DMS53 (cell line): ENCODE data around the gene HAAO.
"Not testable (repeated sequence)": the region's sequence is repeated elsewhere in the genome, so short reads cannot be mapped to it uniquely, and the experiment has no call there.

Experiments
- DNase-seq: peaks from one replicate; lab custom pipeline; 2025; lab: John Stamatoyannopoulos, UW

HAAO gene

DNA sequence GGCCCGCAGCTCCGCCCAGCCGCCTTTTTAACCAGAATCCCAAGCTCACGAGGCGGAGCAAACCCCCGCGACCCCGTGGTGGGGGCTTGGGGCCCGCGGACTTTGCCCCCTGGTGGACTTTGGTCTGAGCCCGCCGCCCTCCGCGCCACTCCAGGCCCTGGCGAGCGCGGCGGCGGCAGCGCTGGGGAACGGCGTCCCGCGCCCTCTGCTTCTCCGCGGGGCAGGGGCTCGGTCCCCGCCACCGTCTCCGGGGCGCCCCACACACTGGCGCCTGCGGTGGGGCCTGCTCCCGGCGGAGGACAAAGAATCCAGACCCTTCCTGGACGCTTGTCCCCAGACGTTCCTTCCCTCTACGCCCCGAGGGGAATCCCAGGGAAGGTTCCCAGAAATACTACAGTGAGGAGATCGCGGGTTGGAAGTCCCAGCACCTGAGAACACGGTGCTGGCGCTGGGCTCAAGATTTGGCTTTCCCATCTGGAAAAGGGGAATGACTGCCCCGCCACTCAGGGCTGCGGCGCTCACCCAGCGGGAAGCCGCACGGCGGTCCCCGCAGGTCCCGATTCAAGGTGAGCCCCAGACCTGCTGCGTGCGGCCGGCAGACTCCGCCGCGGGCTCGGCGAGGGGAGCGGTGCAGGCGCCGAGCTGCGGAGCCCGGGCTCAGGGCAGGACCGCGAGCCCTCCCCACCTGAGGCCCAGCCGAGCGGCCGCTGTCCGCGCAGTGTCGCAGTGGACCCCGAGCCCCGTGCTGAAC lies at the start of gene HAAO:
HAAO (minus strand) TSS at position 1 of the 751 bp plus-strand sequence. CDS start 47 bp downstream, outside the sequence.
- DNase-seq = peak; percentile 45

DNA sequence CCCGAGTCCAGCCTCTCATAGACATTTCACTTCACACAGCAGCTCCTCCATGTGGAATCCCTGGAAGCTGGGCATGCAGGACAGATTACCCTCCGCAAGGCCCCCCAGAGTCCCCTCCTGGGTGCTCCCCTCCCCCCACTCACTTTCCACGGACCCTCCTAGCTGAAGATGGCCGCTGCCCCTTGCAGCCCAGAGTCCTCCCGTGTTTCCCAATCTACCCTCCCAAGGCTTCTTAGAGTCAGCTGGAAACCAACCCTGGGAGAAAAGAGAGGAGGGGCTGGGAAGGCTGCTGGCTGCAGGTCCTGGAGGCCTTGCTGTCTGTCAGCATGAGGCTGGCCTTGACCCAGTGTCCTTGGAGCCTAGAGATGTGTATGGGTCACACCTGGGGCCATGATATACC lies 49.0 kb upstream of the HAAO start:
- no peak for DNase-seq

DNA sequence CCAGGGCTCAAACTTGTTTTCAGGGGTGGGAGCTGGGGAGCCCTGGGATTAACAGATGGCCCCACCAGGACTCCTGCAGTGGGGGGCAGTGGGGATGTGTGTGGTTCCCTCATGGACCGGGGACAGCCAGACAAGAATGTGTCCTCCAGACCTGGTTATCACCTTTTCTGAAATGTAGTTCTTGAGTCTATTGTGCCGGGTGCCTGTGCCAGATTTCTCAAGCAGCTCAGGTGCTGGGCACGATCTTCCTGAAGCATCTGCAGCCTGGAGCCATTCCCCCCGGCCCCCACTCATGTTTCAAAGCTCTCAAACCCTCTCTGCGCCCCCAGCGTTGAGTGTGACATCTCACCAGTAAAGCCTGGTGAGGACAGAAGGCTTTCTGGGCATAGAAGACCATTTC lies 48.4 kb upstream of the HAAO start:
- DNase-seq = no peak

DNA sequence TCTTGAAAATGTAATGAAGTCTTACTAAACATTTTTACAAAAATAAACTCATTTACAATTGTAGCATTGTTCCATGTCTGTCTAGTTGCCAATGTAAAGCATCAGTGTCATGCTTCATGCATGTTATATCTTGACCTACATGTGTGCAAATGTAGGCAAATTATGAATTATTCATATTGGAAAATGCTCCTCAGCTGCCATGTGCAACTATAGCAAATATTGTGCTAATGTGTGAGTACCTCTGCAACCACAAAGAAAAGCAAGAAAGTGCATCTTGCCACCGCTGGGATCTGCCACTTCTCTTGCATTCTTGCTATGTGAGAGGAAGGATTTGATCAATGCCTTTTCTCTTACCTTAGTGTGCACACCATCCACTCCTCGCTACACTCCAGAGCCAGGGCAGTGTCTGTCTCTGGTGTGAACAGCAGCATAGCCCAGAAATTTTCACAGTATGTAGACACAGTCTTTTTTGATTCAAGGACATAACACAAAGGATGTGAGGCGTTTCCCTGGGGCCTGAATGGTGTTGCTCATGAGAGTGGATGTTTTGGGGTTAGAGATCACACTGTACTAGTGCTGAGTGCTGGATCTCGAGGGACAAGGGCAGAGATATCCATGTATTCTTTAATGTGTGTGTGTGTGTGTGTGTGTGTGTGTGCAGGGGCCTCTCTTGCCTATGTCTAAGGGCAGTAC lies 47.6 kb upstream of the HAAO start:
- DNase-seq = no peak

DNA sequence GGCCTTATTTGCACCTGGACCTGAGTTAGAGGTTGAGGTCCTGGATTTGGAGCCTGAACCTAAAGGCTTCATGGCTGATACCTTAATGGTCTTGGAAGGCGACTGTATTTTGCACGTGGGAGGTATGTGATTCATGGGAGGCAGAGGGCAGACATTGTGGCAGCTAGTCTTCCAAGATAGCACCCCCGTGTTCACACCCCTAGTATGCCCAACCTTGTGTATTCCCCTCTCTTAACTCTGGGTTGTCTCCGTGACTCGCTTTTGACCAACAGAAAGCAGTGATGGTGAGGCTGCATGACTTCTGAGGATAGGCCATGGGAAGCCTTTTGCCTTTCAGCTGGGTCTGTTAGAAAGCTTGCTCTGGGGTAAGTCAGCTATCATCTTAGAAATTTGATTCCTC lies 45.8 kb upstream of the HAAO start:
- no peak for DNase-seq

DNA sequence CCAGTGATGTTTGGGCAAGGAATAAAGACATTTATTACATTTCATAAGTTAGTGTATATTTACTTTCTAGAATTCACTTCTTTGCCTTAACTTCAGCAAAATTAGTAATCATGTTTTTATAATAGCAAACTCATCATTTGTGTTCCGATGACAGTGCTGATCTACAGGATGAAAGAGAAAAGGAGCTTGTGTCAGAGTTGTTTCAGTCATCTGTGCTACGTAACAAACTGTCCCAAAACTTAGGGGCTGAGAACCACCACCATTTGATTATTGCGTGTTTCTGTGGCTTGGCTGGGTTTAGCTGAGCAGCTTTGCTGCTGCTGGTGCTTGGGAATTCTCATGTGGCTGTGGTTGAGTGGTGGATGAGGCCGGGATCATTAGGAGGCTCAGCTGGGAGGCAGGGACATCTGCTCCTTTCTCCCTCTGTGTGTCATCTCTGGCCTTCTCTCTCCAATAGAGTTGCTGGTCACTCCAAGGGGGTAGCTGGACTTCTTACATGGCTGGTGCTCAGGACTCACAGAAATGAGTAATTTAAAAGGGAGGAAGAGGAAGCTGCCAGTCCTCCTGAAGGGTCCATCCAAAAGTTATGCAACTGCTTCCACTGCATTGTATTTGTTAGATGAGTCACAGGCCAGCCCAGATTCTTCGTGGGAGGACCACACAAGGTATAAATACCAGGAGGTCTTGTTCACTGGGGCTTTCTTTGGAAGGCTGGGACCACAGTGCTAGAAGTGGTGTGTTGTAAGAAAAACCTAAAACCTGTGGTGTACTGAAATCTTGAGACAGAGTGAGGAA lies 43.4 kb upstream of the HAAO start:
- no peak for DNase-seq

DNA sequence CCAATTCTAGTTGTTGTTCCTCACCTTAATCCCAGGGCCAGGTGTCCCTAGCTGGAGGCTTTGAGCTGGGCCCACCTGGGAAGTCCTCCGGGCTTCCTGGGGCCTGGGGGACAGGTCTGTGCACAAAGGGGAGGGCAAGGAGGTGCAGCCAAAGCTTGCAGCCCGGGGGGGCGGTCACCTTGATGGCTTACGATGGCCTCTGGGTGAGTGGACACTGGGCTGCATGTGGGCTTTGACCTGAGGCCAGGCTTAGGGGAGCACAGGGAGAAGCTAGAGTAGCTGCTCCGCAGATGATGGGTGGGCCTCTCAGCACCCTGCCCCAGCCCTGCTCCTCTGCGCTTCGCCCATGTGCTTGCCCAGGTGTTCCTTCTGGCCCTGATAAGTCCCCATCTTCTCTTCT lies 41.8 kb upstream of the HAAO start:
- DNase-seq = no peak

DNA sequence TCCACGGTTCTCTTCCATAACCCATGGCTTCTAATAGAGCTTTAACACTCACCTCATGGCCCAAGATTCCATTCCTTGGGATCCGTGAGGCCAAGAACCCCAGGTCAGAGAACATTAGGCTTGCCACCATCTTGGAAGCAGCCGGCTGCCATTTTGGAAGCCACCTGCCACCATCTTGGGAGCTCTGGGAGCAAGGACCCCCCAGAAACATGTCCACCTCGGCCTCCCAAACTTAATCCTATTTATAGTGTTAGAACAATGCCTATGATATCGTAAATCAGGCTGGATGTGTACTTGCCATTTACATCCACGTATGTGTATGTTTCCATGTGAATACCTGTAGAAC lies 39.9 kb upstream of the HAAO start:
- no peak for DNase-seq

DNA sequence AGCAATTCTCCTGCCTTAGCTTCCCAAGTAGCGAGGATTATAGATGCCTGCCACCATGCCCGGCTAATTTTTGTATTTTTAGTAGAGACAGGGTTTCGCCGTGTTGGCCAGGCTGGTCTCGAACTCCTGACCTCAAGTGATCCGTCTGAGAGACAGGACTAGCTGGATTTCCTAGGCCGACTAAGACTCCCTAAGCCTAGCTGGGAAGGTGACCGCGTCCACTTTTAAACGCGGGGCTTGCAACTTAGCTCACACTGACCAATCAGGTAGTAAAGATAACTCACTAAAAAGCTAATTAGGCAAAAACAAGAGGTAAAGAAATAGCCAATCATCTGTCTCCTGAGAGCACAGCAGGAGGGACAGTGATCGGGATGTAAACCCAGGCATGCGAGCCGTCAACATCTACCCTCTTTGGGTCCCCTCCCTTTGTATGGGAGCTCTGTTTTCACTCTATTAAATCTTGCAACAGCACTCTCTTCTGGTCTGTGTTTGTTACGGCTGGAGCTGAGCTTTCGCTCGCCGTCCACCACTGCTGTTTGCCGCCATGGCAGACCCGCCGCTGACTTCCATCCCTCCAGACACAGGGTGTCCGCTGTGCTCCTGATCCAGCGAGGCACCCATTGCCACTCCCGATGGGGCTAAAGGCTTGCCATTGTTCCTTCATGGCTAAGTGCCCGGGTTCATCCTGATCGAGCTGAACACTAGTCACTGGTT lies 39.3 kb upstream of the HAAO start:
- DNase-seq = not testable (repeated sequence)

DNA sequence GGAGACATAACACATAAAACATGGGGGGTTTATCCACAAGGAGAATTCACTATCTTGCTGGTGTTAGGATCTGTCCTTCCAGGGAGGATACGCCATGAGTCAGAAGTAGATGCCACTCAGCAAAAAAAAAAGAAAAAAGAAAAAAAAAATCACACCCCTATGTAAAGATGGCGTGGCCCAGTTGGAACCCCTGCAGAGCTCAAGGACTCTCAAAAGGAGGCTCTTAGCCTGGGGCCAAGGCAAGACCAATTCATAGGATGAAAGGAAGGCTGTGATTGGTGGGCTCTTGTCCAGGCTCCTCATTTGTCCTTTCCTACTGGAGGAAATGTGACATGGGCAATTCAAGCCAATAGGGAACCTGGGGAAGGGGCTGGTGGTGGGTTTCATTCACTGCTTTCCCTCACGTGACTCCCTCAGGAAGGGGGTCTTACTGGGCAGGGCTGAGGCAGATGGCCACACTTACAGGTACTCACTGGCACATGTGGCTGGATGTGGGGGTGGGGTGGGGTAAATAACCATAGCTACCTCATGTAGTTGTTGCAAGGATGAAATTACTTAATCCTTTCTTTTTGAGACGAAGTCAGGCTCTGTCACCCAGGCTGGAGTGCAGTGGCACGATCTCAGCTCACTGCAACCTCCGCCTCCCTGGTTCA lies 38.7 kb upstream of the HAAO start:
- DNase-seq = no peak

DNA sequence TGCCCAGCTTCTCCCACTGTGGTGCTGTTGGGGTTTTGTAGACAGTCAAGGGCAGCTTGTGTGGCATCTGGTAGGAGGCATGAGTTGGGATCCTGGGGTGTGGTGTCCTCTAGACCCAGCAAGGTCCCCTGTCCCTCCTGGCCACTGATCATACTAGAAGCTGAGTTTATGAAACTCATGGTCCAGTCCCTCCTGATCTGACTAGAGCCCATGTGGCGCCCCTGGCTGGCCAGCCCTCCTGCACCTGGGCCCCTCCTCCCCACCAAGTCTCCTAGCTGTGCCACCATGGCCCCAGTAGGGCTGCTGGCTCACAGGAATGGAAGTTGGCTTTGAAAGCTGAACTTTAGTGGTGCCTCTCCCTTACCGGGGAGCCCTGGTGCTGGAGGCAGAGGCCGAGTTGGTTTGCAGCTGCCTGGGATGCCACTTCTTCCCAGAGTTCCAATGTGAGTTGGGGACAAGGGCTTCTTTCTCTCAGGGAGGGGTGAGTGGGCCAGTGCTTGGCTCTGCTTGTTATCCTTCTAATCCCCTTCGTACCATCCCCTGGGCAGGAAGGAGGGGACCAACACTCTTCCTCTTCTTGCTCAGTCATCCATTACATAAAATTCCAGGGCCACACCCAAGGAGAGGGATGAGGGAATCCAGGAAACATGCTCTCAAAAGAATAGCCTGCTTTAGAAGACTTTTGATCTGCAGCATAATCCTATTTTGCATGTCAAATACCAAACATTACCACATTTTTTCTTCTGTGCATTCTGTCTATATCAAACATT lies 37.5 kb upstream of the HAAO start:
- DNase-seq = no peak

DNA sequence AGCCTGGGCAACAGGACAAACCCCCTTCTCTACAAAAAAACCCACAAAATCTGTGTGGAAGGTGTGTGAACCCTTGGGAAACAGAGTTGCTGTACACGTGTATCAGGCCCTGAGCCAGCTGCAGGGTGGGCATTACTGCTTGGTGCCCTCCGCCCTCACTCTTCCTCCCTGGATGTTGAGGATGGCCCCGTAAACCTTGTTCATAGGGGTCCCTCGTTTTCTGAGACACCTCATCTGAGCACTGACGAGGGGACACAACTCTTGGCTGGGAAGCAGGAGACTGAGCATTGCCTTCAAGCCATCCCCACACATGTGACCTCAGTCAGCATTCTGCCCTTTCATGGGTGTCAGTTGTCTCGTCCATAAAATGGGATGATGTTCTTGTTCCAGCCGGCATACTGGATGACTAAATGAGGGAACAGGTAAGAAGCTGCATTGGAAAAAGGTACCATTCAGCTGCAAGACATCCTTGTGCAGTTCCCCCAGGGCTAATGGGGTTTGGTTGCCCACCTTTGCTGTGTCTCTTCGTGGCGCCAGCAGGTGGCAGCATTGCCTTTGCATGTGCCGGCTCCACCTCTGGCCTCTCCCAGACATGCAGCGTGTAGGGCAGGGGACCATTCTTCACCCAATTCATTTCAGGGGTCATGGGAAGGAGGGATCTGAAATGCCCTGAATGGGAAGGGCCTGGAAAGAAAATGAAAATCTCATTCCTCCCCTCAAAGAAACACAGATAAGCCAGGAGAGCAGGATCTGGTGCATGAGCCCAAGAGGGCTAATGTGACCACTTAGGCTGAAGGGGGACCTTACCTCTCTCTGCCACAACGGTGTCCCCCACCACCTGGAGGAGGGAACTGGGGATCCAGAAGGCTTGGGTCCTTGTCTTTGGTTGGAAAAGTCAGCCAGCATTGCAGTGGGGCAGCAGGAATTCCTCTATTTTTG lies 36.4 kb upstream of the HAAO start:
- DNase-seq = peak; percentile 73

DNA sequence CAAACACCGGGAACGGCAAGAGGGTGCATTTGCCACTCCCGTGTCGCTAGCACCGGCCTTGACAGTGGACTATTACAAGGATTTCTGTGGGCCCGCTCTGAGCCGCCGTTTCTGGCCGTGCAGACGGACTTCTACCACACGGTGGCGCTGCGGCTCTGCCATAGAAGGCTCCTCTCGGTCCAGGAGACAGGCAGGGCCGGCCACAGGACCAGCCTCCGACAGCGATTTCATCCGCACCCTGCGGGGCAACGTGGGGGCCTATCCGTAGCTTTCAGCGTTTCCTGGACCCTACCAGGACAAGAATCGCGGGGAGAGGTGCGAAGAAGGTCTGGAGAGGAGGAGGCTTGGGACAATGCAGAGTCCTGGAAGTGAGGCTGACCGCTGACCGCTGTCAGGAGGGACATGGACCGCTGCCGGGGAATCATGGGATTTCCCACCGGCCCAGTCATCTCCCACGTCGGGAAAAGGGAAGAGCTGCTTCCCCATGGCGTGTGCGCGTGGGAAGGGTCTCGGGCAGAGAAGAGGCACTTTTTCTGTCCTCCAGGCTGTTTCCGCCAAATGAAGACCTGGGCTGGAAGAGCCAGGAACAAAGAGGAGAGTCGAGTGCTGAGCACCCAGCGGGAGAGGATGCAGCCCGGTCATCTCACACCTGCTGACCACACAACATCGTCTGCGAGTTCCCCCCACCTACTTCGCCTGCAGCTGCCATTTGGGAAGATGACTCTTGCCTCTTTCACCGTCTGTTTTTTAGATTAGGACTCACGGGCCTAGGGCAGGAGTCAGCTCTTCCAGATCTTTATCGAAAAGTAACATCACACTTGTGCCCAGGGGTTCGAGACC lies 35.5 kb upstream of the HAAO start:
- DNase-seq = peak; percentile 88

DNA sequence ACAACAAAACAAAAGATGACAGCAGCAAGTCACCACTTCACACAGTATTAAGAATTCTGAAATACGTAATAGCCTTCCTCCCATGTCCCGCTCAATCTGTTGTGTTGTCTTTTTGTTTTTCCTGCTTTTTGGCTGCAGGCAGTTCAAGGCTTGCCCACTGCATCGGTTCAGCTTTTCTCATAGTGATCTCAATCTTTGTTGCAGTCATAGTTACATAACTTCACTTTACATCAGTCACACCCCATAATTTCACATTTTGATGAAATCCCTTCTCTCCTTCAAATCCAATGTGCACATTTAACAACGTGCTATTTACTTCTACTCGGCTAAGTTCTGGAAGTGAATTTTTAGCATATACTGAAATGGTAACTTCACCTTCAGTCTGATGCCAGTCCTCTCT lies 33.8 kb upstream of the HAAO start:
- DNase-seq = no peak

DNA sequence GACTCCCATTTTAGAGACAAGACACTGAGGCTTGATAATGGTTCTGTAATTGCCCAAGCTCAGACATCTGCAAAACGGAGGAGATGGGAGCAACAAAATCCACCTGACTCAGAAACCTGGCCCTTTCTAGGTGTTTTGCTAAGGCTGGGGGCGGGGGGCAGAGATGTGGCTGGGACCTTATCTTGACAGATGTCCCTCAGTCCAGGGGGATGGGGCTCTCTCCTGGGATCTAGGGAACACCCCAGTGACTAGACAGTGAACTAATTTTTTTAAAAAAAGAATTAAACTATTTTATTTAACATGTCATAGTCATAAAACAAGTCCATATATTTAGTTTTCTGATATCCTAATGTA lies 32.0 kb upstream of the HAAO start:
- DNase-seq = no peak

DNA sequence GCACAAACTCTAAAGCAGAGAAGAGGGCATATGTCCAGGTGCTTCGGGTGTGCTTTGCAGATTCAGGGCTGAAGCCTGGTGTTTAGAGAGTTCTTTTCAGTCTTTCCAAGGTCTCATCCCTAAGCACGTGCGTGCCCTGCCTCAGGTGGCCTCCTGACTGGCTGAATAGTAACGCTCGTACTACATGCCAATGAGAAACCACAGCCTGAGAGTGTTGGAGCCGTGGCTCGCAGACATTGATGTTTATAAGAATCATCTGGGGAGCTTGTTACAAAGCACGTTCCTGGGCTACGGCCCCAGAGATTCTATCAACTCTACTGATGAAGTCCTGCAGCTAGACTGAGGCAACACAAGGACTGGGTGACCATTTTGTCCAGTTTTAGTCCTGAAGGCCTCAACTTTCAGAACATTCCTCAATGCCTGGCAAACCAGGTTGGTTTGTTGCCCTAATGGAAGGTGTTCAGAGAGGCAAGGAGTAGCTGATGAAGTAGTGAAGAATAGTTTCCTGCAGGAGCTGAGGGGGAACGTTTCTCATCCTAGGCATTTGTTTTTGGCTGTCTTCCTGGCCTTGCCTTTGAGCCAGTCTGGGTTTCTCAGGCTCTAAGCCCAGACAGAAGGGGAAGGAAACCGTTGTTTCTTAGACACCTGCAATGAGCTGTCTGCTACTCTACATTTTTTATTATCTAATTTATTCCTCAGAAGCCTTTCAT lies 31.5 kb upstream of the HAAO start:
- DNase-seq = no peak

DNA sequence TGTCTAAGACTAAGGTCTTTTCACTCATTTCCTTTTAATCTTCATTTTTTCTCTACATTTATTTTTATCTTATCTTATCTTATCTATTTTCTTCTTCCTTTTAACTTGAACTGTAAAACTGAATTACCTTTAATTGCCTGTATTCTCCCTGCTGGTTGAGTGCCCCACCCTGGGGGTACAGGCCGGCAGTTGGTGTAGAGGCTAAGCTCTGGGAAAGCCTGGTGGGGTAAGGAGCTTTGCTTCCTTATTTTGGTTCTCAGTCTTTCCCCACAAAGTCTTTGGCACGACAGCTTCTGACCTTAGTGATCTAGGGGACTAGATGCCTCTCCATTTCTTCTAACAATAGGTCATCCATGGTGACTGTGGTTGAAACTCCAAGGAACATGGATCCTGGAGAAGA lies 26.8 kb upstream of the HAAO start:
- no peak for DNase-seq

DNA sequence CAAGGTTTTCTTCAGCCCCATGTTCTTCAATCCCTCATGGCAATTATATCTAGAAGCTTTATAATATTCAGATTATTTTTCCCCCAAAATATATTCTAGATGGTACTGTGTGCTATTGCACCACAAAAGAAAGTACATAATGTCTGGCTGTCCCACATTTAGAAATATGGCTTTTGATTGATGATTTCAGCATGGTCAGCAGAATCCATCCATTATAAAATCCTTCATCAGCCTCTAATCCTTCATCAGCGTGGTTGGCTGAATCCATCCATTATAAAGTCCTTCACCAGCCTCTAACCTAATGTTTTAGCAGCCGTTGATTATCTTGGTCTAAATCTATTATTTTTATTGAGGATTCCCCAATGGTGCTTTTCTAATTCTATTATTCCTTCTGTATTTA lies 23.3 kb upstream of the HAAO start:
- no peak for DNase-seq

DNA sequence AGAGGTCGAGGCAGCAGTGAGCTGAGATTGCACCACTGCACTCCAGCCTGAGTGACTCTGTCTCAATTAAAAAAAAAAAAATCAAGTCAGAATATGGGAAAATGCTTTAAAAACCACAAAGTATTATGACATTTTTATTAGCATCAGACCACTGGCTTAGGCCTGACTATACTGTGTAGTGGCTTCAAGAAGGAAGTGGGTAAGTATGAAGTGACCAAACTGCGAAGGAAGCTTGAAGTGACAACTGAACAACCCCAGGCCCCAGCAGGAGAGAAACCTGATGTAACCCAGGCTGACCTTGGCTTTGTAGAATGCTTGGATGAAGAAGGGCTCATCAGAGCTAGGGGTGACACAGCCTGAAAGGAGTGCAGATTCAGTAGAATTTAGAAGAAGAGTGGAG lies 21.4 kb upstream of the HAAO start:
- DNase-seq = no peak
